ENCODE data around the gene MPHOSPH8. TPM values are rescaled to one million over a fixed set of nuclear protein-coding genes. Genes with fewer than 3 reads are reported as not detected.

The MPHOSPH8 gene
- total and polyA plus RNA-seq, 2 of the 4 experiments (the other 2 are of a cell fraction) = 11.7 to 16.4 TPM

DNA sequence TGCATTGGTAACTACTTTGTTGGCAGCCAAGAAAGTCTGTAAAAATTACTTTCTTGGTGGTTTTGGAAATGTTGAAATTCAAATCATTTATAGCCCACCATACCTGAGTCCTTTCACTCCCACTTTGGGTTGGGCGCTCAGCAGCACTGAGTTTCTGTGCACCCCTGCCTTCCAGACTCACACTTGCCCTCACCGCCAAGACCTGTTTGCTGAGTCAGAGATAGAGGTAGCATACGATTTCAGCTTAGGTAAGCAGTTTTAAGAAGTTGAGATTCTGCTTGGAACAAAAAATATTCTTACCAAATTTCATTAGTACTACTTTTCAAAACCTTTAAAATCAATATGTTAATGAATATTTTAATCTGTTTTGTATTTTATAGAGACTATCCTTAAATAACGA lies 12.6 kb downstream of the MPHOSPH8 start:
- dilution Hi-C loops (cut with HindIII; ENCODE audit: low sequenced_read_pairs, unreplicated experiment) = no loop called here
- no TSS peak for BruUV-seq (replicated peaks)
- H3K9me3 ChIP-seq (ENCODE audit: control insufficient read depth, insufficient read depth, low read length) = no peaks in the 10 kb centered on the region
- no peak overlapping the region for H4K5ac ChIP-seq (ENCODE audit: low read depth, low read length)
- H3K23ac ChIP-seq (ENCODE audit: low read depth, low read length) = no peak overlapping the region
- H3K79me1 ChIP-seq (ENCODE audit: low read depth in 1 of 2, low read length in 2 of 2) = peaks cover 17 to 35% of the 10 kb centered on the region in 2 experiments
- in situ Hi-C loops (cut with MboI; ENCODE audit: low sequenced_read_pairs) = loop anchor here (25.0 kb wide), 1 partner anchor 516 kb away; the partner anchor contains the start of gene GJA3
- DNase-seq (no peak), ATAC-seq (ENCODE audit: low read depth) (no peak)
- no CpG with 5 or more reads among the region's 4 CpGs for WGBS, 2 experiments (ENCODE audit: extremely low coverage in 2 of 2, insufficient read length in 1 of 2)
- peaks cover 7% of the 10 kb centered on the region; the same call in 1 of the 2 replicates for H4K20me1 ChIP-seq (ENCODE audit: insufficient read depth, low read length)
- no peak overlapping the region for H2AK9ac ChIP-seq (replicated peaks; ENCODE audit: low read depth, low read length, poor library complexity)
- no peak overlapping the region for H3K9ac ChIP-seq (ENCODE audit: low read depth, low read length)
- no peak for TF ChIP-seq POLR2A (IDR thresholded peaks at IDR 0.05; ENCODE audit: low read depth, low read length)
- TF ChIP-seq RCOR1 (IDR thresholded peaks at IDR 0.05; ENCODE audit: insufficient replicate concordance, low read length) = no peak
- TF ChIP-seq MXI1 (IDR thresholded peaks at IDR 0.05; ENCODE audit: borderline replicate concordance, low read depth, low read length) = no peak
- no peak for TF ChIP-seq CEBPB (IDR thresholded peaks at IDR 0.05; ENCODE audit: low read depth, low read length)
- no peak for TF ChIP-seq NFE2L2 (IDR thresholded peaks at IDR 0.05; ENCODE audit: low read depth, low read length)
- peak; percentile 96 for TF ChIP-seq MAFK (IDR thresholded peaks at IDR 0.05; ENCODE audit: low read depth, low read length)
- peaks cover 33% of the 10 kb centered on the region for H3K36me3 ChIP-seq (ENCODE audit: control insufficient read depth, insufficient read depth, low read length)
- H4K8ac ChIP-seq (ENCODE audit: low read depth in 2 of 2, low read length in 2 of 2) = no peak overlapping the region
- H3K4me2 ChIP-seq (ENCODE audit: low read depth, low read length) = no peak overlapping the region
- ChIA-PET POLR2A (ENCODE audit: unreplicated experiment) (no interaction called here), CTCF (no interaction called here)
- no peak overlapping the region for H2BK20ac ChIP-seq (ENCODE audit: low read depth, low read length)
- H2AK5ac ChIP-seq (ENCODE audit: low read depth, low read length) = no peak overlapping the region
- H3K14ac ChIP-seq (replicated peaks; ENCODE audit: low read depth, low read length) = no peak overlapping the region
- H3K27ac ChIP-seq (ENCODE audit: insufficient read depth, low read length) = no peak overlapping the region
- no peak overlapping the region for H3K4ac ChIP-seq (ENCODE audit: low read depth, low read length)
- no peak overlapping the region for H4K91ac ChIP-seq (ENCODE audit: insufficient read depth, low read depth, low read length)
- no peaks in the 10 kb centered on the region for H3K27me3 ChIP-seq (ENCODE audit: control insufficient read depth, insufficient read depth, low read length)
- H2BK15ac ChIP-seq (ENCODE audit: low read depth, low read length) = no peak overlapping the region
- H3K18ac ChIP-seq (ENCODE audit: low read depth, low read length) = no peak overlapping the region
- no peak overlapping the region for H2AFZ ChIP-seq (replicated peaks; ENCODE audit: low read length, poor library complexity)
- H2BK5ac ChIP-seq (ENCODE audit: low read depth, low read length, poor library complexity, severe bottlenecking) = no peak overlapping the region
- H3K4me1 ChIP-seq (ENCODE audit: control insufficient read depth, insufficient read depth, low read length) = 0 out of 2 replicates have a peak, but pooled peaks cover 2% of the 10 kb centered on the region
- no peak overlapping the region for H2BK120ac ChIP-seq (ENCODE audit: low read depth, low read length)
- no peak overlapping the region for H3K56ac ChIP-seq (ENCODE audit: extremely low read depth, insufficient read depth, low read length)
- intact Hi-C loops (cut with micrococcal nuclease) = no loop called here
- H3K9me1 ChIP-seq (ENCODE audit: insufficient read depth, low read length) = peaks cover 2% of the 10 kb centered on the region; the same call in 1 of the 2 replicates
- no peak overlapping the region for H3K4me3 ChIP-seq (ENCODE audit: insufficient read depth, low read depth, low read length)
